Large intestine (tissue), 3 donors: ENCODE measurements around the gene IQSEC2. TPM values are rescaled to one million over a fixed set of nuclear protein-coding genes. Genes with fewer than 3 reads are reported as not detected.

Source experiments
- DNase-seq, 2 donors: peaks; one replicate each; pipeline versions ENCODE4 v3.0.0 to v3.0.0-alpha.2; 2013
- H3K27ac ChIP-seq: one replicate; pipeline ENCODE4 v1.5.1; 2013; ENCODE audit warnings: low read length
- H3K27me3 ChIP-seq: 2 replicates; pipeline ENCODE4 v1.6.1; 2013; ENCODE audit warnings: low read length; ENCODE audit not compliant: control insufficient read depth, insufficient read depth
- H3K36me3 ChIP-seq: 2 replicates; pipeline ENCODE4 v1.6.1; 2013; ENCODE audit warnings: low read length; ENCODE audit not compliant: control insufficient read depth, insufficient read depth
- H3K4me1 ChIP-seq: one replicate; pipeline ENCODE4 v1.6.1; 2013; ENCODE audit warnings: low read length; ENCODE audit not compliant: control insufficient read depth, insufficient read depth
- H3K4me3 ChIP-seq: one replicate; pipeline ENCODE4 v1.5.1; 2013; ENCODE audit warnings: low read length
- H3K9me3 ChIP-seq: one replicate; pipeline ENCODE4 v1.6.1; 2013; ENCODE audit warnings: mild to moderate bottlenecking, low read depth, low read length, moderate library complexity; ENCODE audit not compliant: control insufficient read depth
- WGBS: methylation state at CpG from one replicate; pipeline ENCODE4 v1.1.5; 2013; ENCODE audit warnings: low lambda C conversion rate; ENCODE audit not compliant: insufficient coverage; 5-methylcytosine and 5-hydroxymethylcytosine counted together
- polyA plus RNA-seq: library from polyadenylated mRNA; unstranded; fragments of 120-200 nt; gene quantifications from one replicate; pipeline ENCODE4 v1.2.1, GENCODE V29; 2013

IQSEC2 gene
- polyA plus RNA-seq, 1 donor, result 19.3 TPM

DNA sequence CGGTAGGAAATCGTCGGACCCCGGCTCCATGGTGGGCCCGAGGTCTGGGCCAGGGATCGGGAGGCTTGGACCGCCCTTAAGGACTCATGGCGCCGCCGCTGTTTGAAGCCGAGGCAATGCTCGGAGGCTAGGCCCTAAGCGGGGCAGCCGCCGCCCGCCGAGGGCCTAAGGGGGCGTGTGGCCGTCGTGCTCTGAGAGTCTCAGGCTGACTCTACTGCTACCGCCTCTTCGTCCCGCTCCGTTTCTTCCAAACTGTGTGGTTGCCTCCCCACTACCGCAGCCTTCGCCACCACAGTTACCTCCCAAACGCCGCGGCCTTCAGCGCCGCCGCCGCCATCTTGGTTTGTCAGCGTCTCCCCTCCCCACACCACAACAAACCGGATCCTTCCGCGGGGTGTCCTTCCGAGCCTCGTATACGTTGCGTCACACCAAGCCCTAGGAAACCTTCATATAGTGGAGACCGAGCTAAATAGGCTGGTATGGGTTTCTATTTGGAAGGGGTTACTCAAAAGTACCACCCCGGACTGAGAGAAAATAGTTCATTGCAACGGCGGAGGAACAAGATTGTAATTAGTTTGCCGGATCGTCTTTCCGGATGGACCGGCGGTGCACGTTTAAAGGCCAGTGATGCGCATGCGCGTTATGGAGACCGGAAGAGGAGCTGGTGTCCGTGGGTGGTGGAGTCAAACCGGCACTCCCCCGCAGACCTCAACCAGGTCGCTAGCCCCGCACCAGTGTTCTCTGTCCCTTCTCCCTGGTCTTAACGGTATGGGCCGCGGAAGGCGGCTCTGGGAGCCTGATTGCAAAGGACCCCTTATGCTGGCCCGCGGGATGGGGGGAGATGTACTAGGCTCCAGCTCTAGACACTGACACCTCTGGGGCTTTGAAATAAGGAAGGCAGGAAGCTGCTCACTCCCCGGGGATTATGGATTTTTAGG, 56.3 kb downstream of the IQSEC2 start, which contains the start of gene KDM5C:
Gene KDM5C, minus strand, starts transcription at position 348 of the 938 bp plus-strand sequence. Its CDS starts 318 bp downstream, at position 30.
- H3K27ac ChIP-seq, result peak within 1 kb of the TSS; percentile 59
- DNase-seq, result peak; percentile 90 to 94
- H3K27me3 ChIP-seq, result no peaks in the 10 kb centered on the region
- no peaks in the 10 kb centered on the region for H3K9me3 ChIP-seq
- no CpG with 5 or more reads among the region's 67 CpGs for WGBS
- H3K36me3 ChIP-seq, result peaks cover 11% of the 10 kb centered on the region
- H3K4me3 ChIP-seq, result peak within 1 kb of the TSS; percentile 90
- H3K4me1 ChIP-seq, result peaks cover 11% of the 10 kb centered on the region

DNA sequence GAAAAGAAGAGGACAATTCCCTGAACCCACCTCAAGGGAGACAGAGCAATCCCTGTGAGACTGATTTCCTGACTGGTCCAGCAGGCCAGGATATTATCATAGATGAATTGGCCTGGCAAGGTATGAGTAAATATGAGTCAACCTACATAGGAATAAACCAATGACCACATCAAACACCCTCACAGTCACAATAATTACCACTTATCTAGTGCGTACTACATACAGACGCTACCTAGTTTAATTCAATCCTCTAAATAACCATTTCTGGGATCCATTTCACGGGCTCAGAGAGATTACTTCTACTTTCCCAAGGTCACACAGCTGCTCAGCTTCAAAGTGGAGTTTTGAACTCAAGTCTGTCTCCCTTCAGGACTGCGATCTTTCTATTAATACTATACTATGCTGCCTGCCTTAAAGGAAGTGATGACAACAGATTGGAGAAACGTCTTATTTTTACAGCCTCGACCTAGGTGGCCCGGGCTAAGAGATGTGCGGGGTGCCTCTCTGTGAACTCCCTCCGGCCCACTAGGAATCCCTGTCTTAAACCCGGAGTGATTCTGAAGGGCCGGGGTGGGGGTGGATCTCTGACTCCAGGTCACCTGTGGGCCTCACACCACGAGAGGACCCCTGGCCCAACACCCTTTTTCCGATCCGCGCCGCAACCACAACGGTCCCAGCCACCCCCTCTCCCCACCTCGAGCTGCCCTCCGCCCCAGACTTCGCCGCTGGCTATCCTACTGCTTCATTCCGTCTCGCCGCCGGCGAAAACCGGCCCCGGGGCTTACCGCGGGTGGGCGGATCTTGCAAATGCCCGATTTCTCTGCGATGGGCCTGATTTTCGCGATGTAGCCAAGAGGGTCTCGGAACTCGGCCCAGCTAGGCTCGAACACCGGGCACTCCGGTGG, 57.2 kb downstream of the IQSEC2 start:
- DNase-seq, result peak in 1 of 2 donors; percentile 3
- Histone ChIP-seq H3K4me1 (peaks cover 11% of the 10 kb centered on the region), H3K27ac (peak overlapping the region; percentile 59), H3K9me3 (no peaks in the 10 kb centered on the region), H3K36me3 (peaks cover 20% of the 10 kb centered on the region), H3K4me3 (peak overlapping the region; percentile 90), H3K27me3 (no peaks in the 10 kb centered on the region)
- WGBS, result no CpG with 5 or more reads among the region's 40 CpGs

DNA sequence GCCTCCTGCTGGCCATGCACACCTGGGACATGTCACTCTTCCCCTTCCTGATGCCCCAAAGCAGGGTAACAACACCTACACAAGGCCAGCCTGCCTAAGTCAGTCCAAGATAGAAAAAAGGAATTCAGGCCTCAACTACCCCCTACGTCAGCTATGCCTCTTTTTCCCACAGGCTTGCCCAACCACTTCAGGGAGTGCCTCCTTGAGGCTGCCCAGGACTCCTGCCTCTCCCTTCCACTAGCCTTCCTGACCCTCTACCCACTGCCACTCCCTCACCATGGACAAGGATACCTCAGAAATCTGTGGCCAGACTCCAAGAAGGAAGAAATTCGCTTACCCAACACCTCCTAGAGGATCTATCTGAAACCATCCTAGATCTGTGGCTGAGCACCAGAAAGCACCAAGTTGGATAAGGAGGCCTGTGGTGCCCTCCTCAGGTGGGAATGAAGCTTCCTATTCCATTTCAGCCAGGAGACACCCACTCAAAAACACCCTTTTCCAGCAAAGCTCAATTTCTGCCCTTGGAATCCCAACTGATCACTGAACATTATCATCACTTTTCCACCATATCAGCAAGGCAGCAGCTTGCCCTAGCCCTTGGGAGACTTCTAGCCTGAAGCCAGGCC, 58.2 kb downstream of the IQSEC2 start:
- Histone ChIP-seq H3K9me3 (no peaks in the 10 kb centered on the region), H3K4me3 (peak overlapping the region; percentile 90), H3K27me3 (no peaks in the 10 kb centered on the region), H3K4me1 (peaks cover 11% of the 10 kb centered on the region), H3K27ac (no peak overlapping the region), H3K36me3 (peaks cover 30% of the 10 kb centered on the region)
- no CpG with 5 or more reads among the region's 2 CpGs for WGBS
- no peak for DNase-seq

Other genes with a start within 250 kb of the IQSEC2 start
- 7.8 TPM for gene GPR173, start 232.8 kb downstream of the IQSEC2 start, polyA plus RNA-seq
- gene TSPYL2, start 199.2 kb downstream of the IQSEC2 start, polyA plus RNA-seq, result 19.6 TPM
- gene KANTR, start 187.4 kb downstream of the IQSEC2 start, polyA plus RNA-seq, result 15.3 TPM
- 51.1 TPM for gene KDM5C, start 56.4 kb downstream of the IQSEC2 start, polyA plus RNA-seq
- 44.3 TPM for gene SMC1A, start 141.1 kb upstream of the IQSEC2 start, polyA plus RNA-seq
- gene RIBC1, start 141.3 kb upstream of the IQSEC2 start, polyA plus RNA-seq, result 1.7 TPM
- 62.0 TPM for gene HSD17B10, start 152.8 kb upstream of the IQSEC2 start, polyA plus RNA-seq